ENCODE measurements around the gene UACA. TPM values are rescaled to one million over a fixed set of nuclear protein-coding genes. Genes with fewer than 3 reads are reported as not detected.
"Not testable (repeated sequence)": the region's sequence is repeated elsewhere in the genome, so short reads cannot be mapped to it uniquely, and the experiment has no call there.

The UACA gene
- total RNA-seq, 1 donor = 149 TPM

GRCh38 chr15:70742928-70743327 lies 20.4 kb downstream of the UACA start:
- no peak for DNase-seq (ENCODE audit: low read depth)
- H3K4me3 ChIP-seq (ENCODE audit: low read depth, low read length) = peak overlapping the region; percentile 36
- no peak for TF ChIP-seq CTCF (IDR thresholded peaks at IDR 0.05; ENCODE audit: insufficient read depth, low read length)

- peak; percentile 49 for DNase-seq (ENCODE audit: low read depth)
- H3K4me3 ChIP-seq (ENCODE audit: low read depth, low read length) = no peak overlapping the region
- TF ChIP-seq CTCF (IDR thresholded peaks at IDR 0.05; ENCODE audit: insufficient read depth, low read length) = no peak
Measured at GRCh38 chr15:70741677-70742293, 21.6 kb downstream of the UACA start.

- DNase-seq (ENCODE audit: low read depth) = peak; percentile 93
- TF ChIP-seq CTCF (IDR thresholded peaks at IDR 0.05; ENCODE audit: insufficient read depth, low read length) = no peak
- H3K4me3 ChIP-seq (ENCODE audit: low read depth, low read length) = no peak overlapping the region
Measured at GRCh38 chr15:70741107-70741531, 22.2 kb downstream of the UACA start.

DNA sequence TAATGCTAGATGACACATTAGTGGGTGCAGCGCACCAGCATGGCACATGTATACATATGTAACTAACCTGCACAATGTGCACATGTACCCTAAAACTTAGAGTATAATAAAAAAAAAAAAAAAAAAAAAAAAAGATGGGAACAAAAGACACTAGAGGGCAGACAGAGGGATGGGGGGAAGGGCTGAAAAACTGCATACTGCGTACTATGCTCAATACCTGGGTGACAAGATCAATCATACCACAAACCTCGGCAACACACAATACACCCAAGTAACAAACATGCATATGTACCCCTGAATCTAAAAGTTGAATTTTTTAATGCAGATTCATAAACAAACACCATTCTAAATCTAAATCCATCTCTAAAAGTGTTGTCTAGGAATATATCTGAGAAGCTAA lies 28.3 kb downstream of the UACA start:
- not testable (repeated sequence) for DNase-seq (ENCODE audit: low read depth); H3K4me3 ChIP-seq (ENCODE audit: low read depth, low read length)

DNA sequence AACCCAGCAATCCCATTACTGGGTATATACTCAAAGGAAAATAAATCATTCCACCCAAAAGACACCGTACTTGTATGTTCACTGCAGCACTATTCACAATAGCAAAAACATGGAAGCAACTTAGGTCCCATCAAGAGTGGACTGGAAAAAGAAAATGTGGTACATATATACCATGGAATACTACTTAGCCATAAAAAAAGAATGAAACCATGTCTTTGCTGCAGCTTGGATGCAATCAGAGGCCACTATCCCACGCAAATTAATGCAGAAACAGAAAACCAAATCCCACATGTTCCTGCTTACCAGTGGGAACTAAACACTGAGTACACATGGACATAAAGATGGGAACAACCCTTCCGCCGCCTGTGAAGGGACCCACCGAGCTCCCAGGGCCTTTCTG lies 34.2 kb downstream of the UACA start:
- no peak for DNase-seq (ENCODE audit: low read depth)
- no peak for TF ChIP-seq CTCF (IDR thresholded peaks at IDR 0.05; ENCODE audit: insufficient read depth, low read length)
- no peak overlapping the region for H3K4me3 ChIP-seq (ENCODE audit: low read depth, low read length)

GRCh38 chr15:70726753-70727152 lies 36.6 kb downstream of the UACA start:
- no peak overlapping the region for H3K4me3 ChIP-seq (ENCODE audit: low read depth, low read length)
- no peak for TF ChIP-seq CTCF (IDR thresholded peaks at IDR 0.05; ENCODE audit: insufficient read depth, low read length)
- peak; percentile 69 for DNase-seq (ENCODE audit: low read depth)

DNA sequence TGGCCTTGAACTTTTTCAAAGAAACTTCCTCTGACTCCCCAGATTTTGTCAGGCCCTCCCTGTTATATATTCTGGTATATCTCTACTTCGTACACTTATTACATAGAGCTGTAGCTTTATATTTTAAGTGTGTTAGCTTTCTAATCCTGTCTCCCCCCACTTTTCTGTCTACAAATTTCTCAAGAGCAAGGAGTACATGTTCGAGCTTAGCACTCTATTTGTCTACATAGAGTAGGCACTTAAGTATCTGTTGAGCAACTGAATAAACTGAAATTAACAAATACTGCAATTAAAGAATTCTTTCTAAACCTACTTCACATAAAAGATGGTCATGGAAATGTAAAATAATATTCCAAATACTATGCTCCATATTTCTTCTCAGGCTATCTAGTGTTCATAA lies 39.4 kb downstream of the UACA start:
- no peak for TF ChIP-seq CTCF (IDR thresholded peaks at IDR 0.05; ENCODE audit: insufficient read depth, low read length)
- DNase-seq (ENCODE audit: low read depth) = no peak
- H3K4me3 ChIP-seq (ENCODE audit: low read depth, low read length) = no peak overlapping the region

Measured in fibroblast of the aortic adventitia (primary cell).